ENCODE measurements around the gene GJB1.

The GJB1 gene

GRCh38 chrX:71214152-71214551 is 8.9 kb upstream of the GJB1 start:
- no peak for TF ChIP-seq CTCF (IDR thresholded peaks at IDR 0.05; ENCODE audit: insufficient read depth, low read depth, low read length, missing control alignments)
- no peak for DNase-seq (ENCODE audit: low read depth)
- no peak overlapping the region for H3K4me3 ChIP-seq (ENCODE audit: low read length)

GRCh38 chrX:71214604-71215337 is 8.3 kb upstream of the GJB1 start:
- no peak for DNase-seq (ENCODE audit: low read depth)
- no peak for TF ChIP-seq CTCF (IDR thresholded peaks at IDR 0.05; ENCODE audit: insufficient read depth, low read depth, low read length, missing control alignments)
- no peak overlapping the region for H3K4me3 ChIP-seq (ENCODE audit: low read length)

GRCh38 chrX:71215338-71215912 is 7.6 kb upstream of the GJB1 start:
- H3K4me3 ChIP-seq (ENCODE audit: low read length): no peak overlapping the region
- TF ChIP-seq CTCF (IDR thresholded peaks at IDR 0.05; ENCODE audit: insufficient read depth, low read depth, low read length, missing control alignments): no peak
- no peak for DNase-seq (ENCODE audit: low read depth)

- H3K4me3 ChIP-seq (ENCODE audit: low read length): no peak overlapping the region
- DNase-seq (ENCODE audit: low read depth): no peak
- TF ChIP-seq CTCF (IDR thresholded peaks at IDR 0.05; ENCODE audit: insufficient read depth, low read depth, low read length, missing control alignments): no peak
Measured at GRCh38 chrX:71216485-71216884, 6.5 kb upstream of the GJB1 start.

GRCh38 chrX:71217298-71217697 is 5.7 kb upstream of the GJB1 start:
- TF ChIP-seq CTCF (IDR thresholded peaks at IDR 0.05; ENCODE audit: insufficient read depth, low read depth, low read length, missing control alignments): no peak
- no peak for DNase-seq (ENCODE audit: low read depth)

GRCh38 chrX:71221145-71221544 is 1.9 kb upstream of the GJB1 start:
- no peak for TF ChIP-seq CTCF (IDR thresholded peaks at IDR 0.05; ENCODE audit: insufficient read depth, low read depth, low read length, missing control alignments)
- no peak overlapping the region for H3K4me3 ChIP-seq (ENCODE audit: low read length)
- DNase-seq (ENCODE audit: low read depth): no peak

More at GRCh38 chrX:71217298-71217697, 5.7 kb upstream of the GJB1 start:
- no peak overlapping the region for H3K4me3 ChIP-seq (ENCODE audit: low read length)
